ENCODE results near the gene PRCP.

GRCh38 chr11:82810738-82811137, 89.5 kb downstream of the PRCP start:
- TF ChIP-seq CTCF (IDR thresholded peaks at IDR 0.05), result no peak
- no peak for TF ChIP-seq POLR2A (IDR thresholded peaks at IDR 0.05)
- TF ChIP-seq POLR2AphosphoS5 (IDR thresholded peaks at IDR 0.05), result no peak

Data from breast epithelium (tissue), 3 donors.